D721Med (cell line): ENCODE measurements around the gene FOXK1.

Source experiments
- DNase-seq: peaks from one replicate; pipeline ENCODE4 v3.0.0; 2011; ENCODE audit warnings: low spot score; ENCODE audit not compliant: insufficient read length
- FAIRE-seq: peaks from 2 replicates; lab custom pipeline; 2011; peaks lifted over from hg19 to GRCh38; lab: Jason Lieb, UNC
- CTCF ChIP-seq: IDR thresholded peaks from 2 replicates; pipeline ENCODE4 v1.5.1; 2012; ENCODE audit warnings: mild to moderate bottlenecking, control low read depth; ENCODE audit not compliant: insufficient read depth; ENCODE audit errors: missing control alignments

Gene FOXK1

GRCh38 chr7:4758791-4759190, 76.7 kb downstream of the FOXK1 start:
- DNase-seq (no peak), FAIRE-seq (no peak)
- no peak for TF ChIP-seq CTCF

GRCh38 chr7:4759211-4759610, 77.1 kb downstream of the FOXK1 start:
- no peak for FAIRE-seq
- no peak for TF ChIP-seq CTCF
- no peak for DNase-seq

- TF ChIP-seq CTCF, result no peak
- DNase-seq, result no peak
- no peak for FAIRE-seq
Measured at GRCh38 chr7:4760952-4761351, 78.9 kb downstream of the FOXK1 start.

- FAIRE-seq, result no peak
- DNase-seq, result no peak
- TF ChIP-seq CTCF, result no peak
Measured at GRCh38 chr7:4762121-4763055, 80.3 kb downstream of the FOXK1 start.

- DNase-seq, result no peak
- no peak for TF ChIP-seq CTCF
- no peak for FAIRE-seq
Measured at GRCh38 chr7:4763091-4763793, 81.1 kb downstream of the FOXK1 start.

GRCh38 chr7:4763794-4764185, 81.7 kb downstream of the FOXK1 start:
- TF ChIP-seq CTCF, result no peak
- FAIRE-seq (no peak), DNase-seq (no peak)

GRCh38 chr7:4764402-4765007, 82.4 kb downstream of the FOXK1 start:
- TF ChIP-seq CTCF, result no peak
- no peak for DNase-seq
- FAIRE-seq, result no peak
